GM23338 (cell line): ENCODE measurements around the gene SRMS. TPM values are rescaled to one million over a fixed set of nuclear protein-coding genes. Genes with fewer than 3 reads are reported as not detected.

ENCODE experiments used
- ATAC-seq: fragments of 200-7000 bp; cut with Tn5 transposase; 3 replicates; pipeline ENCODE4 v1.9.1; 2020
- DNase-seq: peaks from one replicate; pipeline ENCODE4 v3.0.0-alpha.2; 2015; ENCODE audit warnings: low spot score
- H2AFZ ChIP-seq: fragments of 200-600 bp; sonication (generic); 2 replicates; pipeline ENCODE4 v1.8.0; 2016; ENCODE audit warnings: antibody characterized with exemption, mild to moderate bottlenecking, moderate library complexity
- H3F3A ChIP-seq: fragments of 200-600 bp; sonication (generic); replicated peaks from 2 replicates; pipeline ENCODE4 v1.8.0; 2017; ENCODE audit warnings: antibody characterized with exemption, mixed run types, low read depth
- H3K27ac ChIP-seq: fragments of 200-600 bp; sonication (generic); 2 replicates; pipeline ENCODE4 v1.6.1; 2016; ENCODE audit warnings: low read depth
- H3K27me3 ChIP-seq: fragments of 200-600 bp; sonication (generic); 2 replicates; pipeline ENCODE4 v1.8.0; 2016; ENCODE audit warnings: mild to moderate bottlenecking, mixed run types, moderate library complexity; ENCODE audit not compliant: insufficient read depth
- H3K36me3 ChIP-seq: fragments of 200-600 bp; sonication (generic); 2 replicates; pipeline ENCODE4 v1.8.0; 2016; ENCODE audit warnings: mild to moderate bottlenecking; ENCODE audit not compliant: insufficient read depth
- H3K4me1 ChIP-seq: fragments of 200-600 bp; sonication (generic); 2 replicates; pipeline ENCODE4 v1.8.0; 2016; ENCODE audit warnings: mild to moderate bottlenecking, moderate library complexity; ENCODE audit not compliant: insufficient read depth
- H3K4me2 ChIP-seq: fragments of 200-600 bp; sonication (generic); 2 replicates; pipeline ENCODE4 v1.7.1; 2017; ENCODE audit warnings: mixed run types
- H3K4me3 ChIP-seq: fragments of 200-600 bp; sonication (generic); 2 replicates; pipeline ENCODE4 v1.6.1; 2016; ENCODE audit warnings: mixed run types
- H3K79me2 ChIP-seq: fragments of 200-600 bp; sonication (generic); replicated peaks from 2 replicates; pipeline ENCODE4 v1.8.0; 2017; ENCODE audit warnings: mild to moderate bottlenecking; ENCODE audit not compliant: insufficient read depth
- H3K9me2 ChIP-seq: fragments of 200-600 bp; sonication (generic); 2 replicates; pipeline ENCODE4 v1.8.0; 2017; ENCODE audit not compliant: insufficient read depth
- H4K20me1 ChIP-seq: fragments of 200-600 bp; sonication (generic); replicated peaks from 2 replicates; pipeline ENCODE4 v1.8.0; 2017; ENCODE audit warnings: mild to moderate bottlenecking; ENCODE audit not compliant: insufficient read depth
- H3K27ac Mint-ChIP-seq: 2 replicates; pipeline ENCODE4 v1.8.0; 2020; ENCODE audit warnings: inconsistent platforms, mild to moderate bottlenecking, moderate library complexity, mixed read lengths
- H3K27me3 Mint-ChIP-seq: 3 replicates; pipeline ENCODE4 v1.8.0; 2022; ENCODE audit warnings: low read depth, mild to moderate bottlenecking, moderate library complexity, mixed read lengths, inconsistent platforms; ENCODE audit not compliant: insufficient read depth, poor library complexity
- H3K36me3 Mint-ChIP-seq: 3 replicates; pipeline ENCODE4 v1.8.0; 2021; ENCODE audit warnings: low read depth, mild to moderate bottlenecking, inconsistent platforms, moderate library complexity, mixed read lengths
- H3K4me1 Mint-ChIP-seq: 3 replicates; pipeline ENCODE4 v1.8.0; 2020; ENCODE audit warnings: mild to moderate bottlenecking, inconsistent platforms, mixed read lengths
- H3K4me3 Mint-ChIP-seq: 3 replicates; pipeline ENCODE4 v1.8.0; 2021; ENCODE audit warnings: moderate library complexity, mild to moderate bottlenecking, inconsistent platforms, mixed read lengths
- H3K9me3 Mint-ChIP-seq: 3 replicates; pipeline ENCODE4 v1.8.0; 2020; ENCODE audit warnings: moderate library complexity, mild to moderate bottlenecking, inconsistent platforms, mixed read lengths
- CTCF ChIP-seq, 2 experiments: fragments of 200-600 bp in 1 of 2; sonication (generic) in 1 of 2; conservative IDR thresholded peaks; 2 replicates each; pipeline versions ENCODE4 v1.5.1 to v1.6.1; 2016 to 2017; ENCODE audit warnings: antibody characterized with exemption in 2 of 2, low read depth in 2 of 2, mild to moderate bottlenecking in 2 of 2, moderate library complexity in 1 of 2
- EZH2 ChIP-seq: fragments of 200-600 bp; sonication (generic); IDR thresholded peaks from one replicate; pipeline ENCODE4 v1.8.0; 2017; ENCODE audit warnings: antibody characterized with exemption, mild to moderate bottlenecking, low read depth; ENCODE audit not compliant: unreplicated experiment
- JUNB ChIP-seq: IDR thresholded peaks from one replicate; pipeline ENCODE4 v1.6.1; 2016; ENCODE audit warnings: antibody characterized with exemption; ENCODE audit not compliant: unreplicated experiment
- REST ChIP-seq: IDR thresholded peaks from one replicate; pipeline ENCODE4 v1.6.1; 2018; ENCODE audit warnings: antibody characterized with exemption; ENCODE audit not compliant: unreplicated experiment
- STAT1 ChIP-seq: IDR thresholded peaks from one replicate; pipeline ENCODE4 v1.6.1; 2016; ENCODE audit warnings: antibody characterized with exemption; ENCODE audit not compliant: unreplicated experiment
- ZNF114 ChIP-seq: fragments of 250-450 bp; sonication (Bioruptor Pico); IDR thresholded peaks from 2 replicates; pipeline ENCODE4 v1.5.0; 2020; ENCODE audit warnings: mild to moderate bottlenecking, moderate library complexity
- ZNF462 ChIP-seq: fragments of 250-450 bp; sonication (Bioruptor Pico); IDR thresholded peaks from 2 replicates; pipeline ENCODE4 v1.5.0; 2020; ENCODE audit warnings: mild to moderate bottlenecking, moderate library complexity
- polyA plus RNA-seq: library from polyadenylated mRNA; unstranded; fragments of >200 nt; fragmentation: Nextera tagmentation; extraction: Ambion mirVana; gene quantifications from 2 replicates; pipeline ENCODE4 v1.2.1, GENCODE V29; 2016
- total RNA-seq: library from RNA; depleted of rRNA; stranded (reverse); fragments of >200 nt; shearing (Covaris generic); gene quantifications from 2 replicates; pipeline ENCODE4 v1.2.3, GENCODE V29; 2014

The SRMS gene
- total and polyA plus RNA-seq, 2 experiments from 2014 or later = 0.23 to 0.59 TPM

- H3K4me2 ChIP-seq = no peak overlapping the region
- Mint-ChIP-seq H3K27me3 (peaks cover 8% of the 10 kb centered on the region), H3K4me3 (no peak overlapping the region), H3K4me1 (peaks cover 16% of the 10 kb centered on the region; the same call in 2 of the 3 replicates), H3K27ac (no peak overlapping the region), H3K9me3 (peaks cover 4% of the 10 kb centered on the region; the same call in 2 of the 3 replicates), H3K36me3 (peaks cover 3% of the 10 kb centered on the region; the same call in 1 of the 3 replicates)
- no peak overlapping the region for H2AFZ ChIP-seq
- no peaks in the 10 kb centered on the region for H3K27me3 ChIP-seq
- H3K4me3 ChIP-seq = no peak overlapping the region
- H3K9me2 ChIP-seq = no peaks in the 10 kb centered on the region
- no peaks in the 10 kb centered on the region for H3K36me3 ChIP-seq
- H3K27ac ChIP-seq = no peak overlapping the region
- no peak for TF ChIP-seq EZH2
- TF ChIP-seq STAT1 = no peak
- TF ChIP-seq ZNF114 = no peak
- TF ChIP-seq REST = no peak
- TF ChIP-seq ZNF462 (CRISPR knock-in tag) = no peak
- no peak for TF ChIP-seq CTCF (conservative IDR thresholded peaks at IDR 0.05; ENCODE audit: low read depth in 2 of 2)
- no peak for TF ChIP-seq JUNB
- ATAC-seq (no peak), DNase-seq (no peak)
- H3K4me1 ChIP-seq = peaks cover 7% of the 10 kb centered on the region; the same call in 1 of the 2 replicates
- H3K79me2 ChIP-seq = no peaks in the 10 kb centered on the region
- peaks cover 13% of the 10 kb centered on the region; the same call in 1 of the 2 replicates for H3F3A ChIP-seq
- no peaks in the 10 kb centered on the region for H4K20me1 ChIP-seq
These were observed 8.3 kb upstream of the SRMS start for GRCh38 chr20:63555661-63556381.
